Adipose tissue (tissue), 3 donors: ENCODE results near the gene APLF. TPM values are rescaled to one million over a fixed set of nuclear protein-coding genes. Genes with fewer than 3 reads are reported as not detected.
"Not testable (repeated sequence)": the region's sequence is repeated elsewhere in the genome, so short reads cannot be mapped to it uniquely, and the experiment has no call there.

Experiments used
- H3K27ac ChIP-seq: one replicate; pipeline ENCODE4 v1.5.1; 2013; ENCODE audit warnings: low read depth, low read length
- WGBS, 3 donors: extraction: QIAGEN DNeasy Blood & Tissue Kit; methylation state at CpG; one replicate each; pipeline ENCODE4 v1.1.7; 2013; 5-methylcytosine and 5-hydroxymethylcytosine counted together
- polyA plus RNA-seq, 3 donors: library from polyadenylated mRNA; stranded (reverse); fragments of 200-250 nt; gene quantifications; one replicate each; pipeline ENCODE4 v1.2.3, GENCODE V29; 2013
- donor health status: healthy with polysubstance abuse.
- donor health status: Bipolar disorder and iron deficiency.
- donor health status: healthy.

The APLF gene
- polyA plus RNA-seq, 3 donors, result 0.45 to 0.94 (median 0.67) TPM

DNA sequence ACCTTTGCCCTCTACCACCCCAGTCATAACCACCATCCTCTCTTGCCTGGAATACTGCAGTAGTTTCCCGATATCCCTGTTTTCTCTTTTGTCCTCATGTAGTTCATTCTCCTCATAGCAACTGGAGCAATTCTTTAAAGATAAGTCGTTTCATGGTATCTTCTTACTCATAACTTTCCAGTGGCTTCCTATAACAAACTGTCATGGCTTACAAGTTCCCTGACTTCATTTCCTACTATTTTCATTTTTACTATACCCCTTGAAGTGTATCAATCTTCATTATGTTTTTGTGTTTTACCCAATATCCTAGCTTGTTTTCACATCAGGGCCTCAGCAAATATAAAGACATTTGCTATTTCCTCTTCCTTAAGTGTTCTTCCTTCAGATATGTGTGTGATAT is 92.3 kb downstream of the APLF start:
- H3K27ac ChIP-seq, result no peak overlapping the region
- 87 to 96% (median 89%) methylated on average over 2 of the region's 2 CpGs for WGBS, 3 donors

DNA sequence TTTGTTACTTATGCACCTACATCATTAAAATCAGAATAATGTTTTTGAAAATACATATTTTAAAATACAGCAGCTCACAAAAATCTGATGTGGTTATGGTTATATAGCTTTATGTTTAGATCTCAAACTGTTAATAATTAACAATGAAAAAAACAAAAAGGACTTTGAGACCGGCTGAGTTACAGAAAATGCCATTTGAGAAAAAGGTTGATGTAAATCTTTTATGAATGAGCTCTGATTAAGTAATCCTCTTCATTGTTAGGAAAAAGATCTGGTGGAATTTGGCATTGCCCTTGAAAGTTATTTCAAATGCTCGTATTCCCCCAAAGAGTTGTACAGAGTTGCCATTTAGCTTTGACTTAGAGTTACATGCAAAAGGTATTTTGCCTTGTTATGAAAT is 93.2 kb downstream of the APLF start:
- WGBS, 3 donors, result 68 to 94% (median 92%) methylated on average over 2 of the region's 2 CpGs
- no peak overlapping the region for H3K27ac ChIP-seq

DNA sequence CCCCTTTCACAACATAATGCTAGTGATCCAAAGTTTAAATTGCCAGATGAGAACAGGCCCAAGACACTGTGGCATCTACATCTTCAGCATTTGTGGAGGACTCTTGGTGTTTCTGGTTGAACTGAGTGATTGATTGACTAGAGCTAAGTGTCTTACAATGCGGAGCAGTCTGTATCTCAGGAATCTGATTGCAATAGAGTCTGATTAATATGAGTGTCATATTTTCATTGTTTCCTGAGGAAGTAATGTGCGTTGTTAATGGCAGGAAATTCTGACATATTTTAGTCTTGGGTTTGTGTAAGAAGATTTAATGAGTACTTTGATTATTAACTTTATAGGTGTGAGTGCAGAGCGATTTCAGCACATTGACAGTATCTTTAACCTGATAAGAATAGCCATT is 94.0 kb downstream of the APLF start:
- WGBS, 3 donors, result 62 to 85% (median 71%) methylated on average over 3 of the region's 3 CpGs
- H3K27ac ChIP-seq, result no peak overlapping the region

DNA sequence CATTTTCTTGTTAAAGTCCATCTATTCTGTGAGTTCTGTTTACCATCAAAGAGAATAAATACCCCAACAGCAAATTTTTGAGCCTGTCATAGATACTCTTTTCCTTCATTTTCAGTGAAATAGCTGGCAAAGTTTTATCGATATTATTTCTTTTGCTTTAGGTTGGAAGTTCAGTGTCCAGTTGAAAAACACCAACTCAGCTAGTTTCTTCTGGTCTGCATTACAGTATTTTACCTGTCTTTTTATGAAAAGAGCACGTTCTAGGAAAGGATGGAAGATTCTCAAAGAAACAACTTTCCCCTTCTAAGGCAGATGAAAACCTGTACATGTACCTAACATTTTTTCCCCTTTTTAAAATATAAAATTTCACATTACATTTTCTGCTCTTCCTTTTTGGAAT is 95.5 kb downstream of the APLF start:
- H3K27ac ChIP-seq, result no peak overlapping the region
- WGBS, 3 donors, result 94 to 98% (median 97%) methylated on average over 2 of the region's 2 CpGs

DNA sequence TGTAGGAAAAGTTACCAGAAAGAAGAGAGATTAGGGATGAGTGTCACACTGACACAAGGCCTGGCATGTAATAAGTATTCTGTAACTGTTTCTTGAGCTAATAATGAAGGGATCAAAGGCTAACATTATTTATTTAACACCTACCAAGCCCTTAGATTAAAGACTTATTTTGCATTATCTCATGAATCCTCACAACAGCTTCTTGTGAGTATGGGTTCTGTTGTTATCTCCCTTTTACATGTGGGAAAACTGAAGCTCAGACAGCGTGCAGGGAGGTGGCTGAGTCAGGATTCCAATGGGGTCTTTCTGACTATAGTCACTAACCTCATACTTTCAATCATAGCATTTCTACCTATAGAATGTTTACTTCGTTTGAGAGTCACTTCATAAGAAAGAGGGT is 97.0 kb downstream of the APLF start:
- WGBS, 3 donors, result 88 to 90% (median 88%) methylated on average over 2 of the region's 2 CpGs
- H3K27ac ChIP-seq, result no peak overlapping the region

DNA sequence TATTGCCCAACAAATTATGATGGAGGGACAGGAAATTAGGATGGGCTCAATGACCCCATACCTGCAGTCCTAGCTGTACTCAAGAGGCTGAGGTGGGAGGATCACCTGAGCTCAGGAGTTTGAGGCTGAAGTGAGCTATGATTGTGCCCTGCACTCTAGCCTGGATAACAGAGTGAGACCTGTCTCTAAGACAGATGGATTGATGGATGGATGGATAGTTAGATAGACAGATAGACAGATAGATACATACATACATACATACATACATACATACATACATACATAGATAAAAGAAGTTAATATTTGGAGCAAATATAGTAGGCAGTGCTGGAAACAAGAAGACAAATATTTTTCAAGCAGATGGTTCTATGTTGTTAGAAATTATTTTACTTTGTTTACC is 97.9 kb downstream of the APLF start:
- H3K27ac ChIP-seq, result no peak overlapping the region

DNA sequence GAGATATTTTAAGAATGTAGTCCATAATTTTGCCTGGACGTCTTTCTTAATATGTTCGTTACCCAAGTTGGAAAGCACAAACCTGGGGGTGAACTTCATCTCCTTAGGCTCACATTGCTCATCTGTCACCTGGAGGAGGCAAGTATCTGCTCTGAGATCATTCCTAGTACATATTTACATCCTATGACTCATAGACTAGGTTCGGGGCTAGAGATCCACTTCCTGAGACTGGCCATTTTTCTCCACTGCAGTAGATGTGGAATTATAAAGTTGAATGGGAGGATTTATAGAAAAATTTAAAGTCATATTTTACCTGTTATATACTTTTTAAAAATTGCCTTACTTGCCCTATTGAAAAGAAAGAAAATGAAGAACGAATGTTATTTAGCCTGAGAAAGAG is 98.5 kb downstream of the APLF start:
- H3K27ac ChIP-seq, result no peak overlapping the region
- WGBS, 3 donors, result 78 to 81% (median 81%) methylated on average over 4 of the region's 4 CpGs

DNA sequence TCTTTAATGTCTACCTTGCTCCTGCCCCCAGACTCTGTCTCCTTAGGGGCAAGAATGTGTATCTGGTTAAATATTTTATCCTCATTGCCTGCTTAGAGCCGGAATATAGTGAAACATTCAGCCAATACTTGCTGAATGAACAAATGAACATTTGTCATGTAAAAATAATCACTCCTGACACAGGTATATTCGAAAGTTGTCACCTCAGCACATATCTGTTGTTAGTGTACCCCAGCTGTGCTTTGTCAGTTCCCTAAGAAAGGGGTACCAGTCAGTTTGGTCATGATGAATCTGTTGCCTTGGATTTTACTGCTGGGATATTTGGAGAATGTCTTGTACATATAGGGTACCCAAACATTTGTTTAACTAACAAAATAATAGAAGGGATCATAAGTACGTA is 99.0 kb downstream of the APLF start:
- WGBS, 3 donors, result 64 to 89% (median 85%) methylated on average over 3 of the region's 3 CpGs
- H3K27ac ChIP-seq, result no peak overlapping the region

DNA sequence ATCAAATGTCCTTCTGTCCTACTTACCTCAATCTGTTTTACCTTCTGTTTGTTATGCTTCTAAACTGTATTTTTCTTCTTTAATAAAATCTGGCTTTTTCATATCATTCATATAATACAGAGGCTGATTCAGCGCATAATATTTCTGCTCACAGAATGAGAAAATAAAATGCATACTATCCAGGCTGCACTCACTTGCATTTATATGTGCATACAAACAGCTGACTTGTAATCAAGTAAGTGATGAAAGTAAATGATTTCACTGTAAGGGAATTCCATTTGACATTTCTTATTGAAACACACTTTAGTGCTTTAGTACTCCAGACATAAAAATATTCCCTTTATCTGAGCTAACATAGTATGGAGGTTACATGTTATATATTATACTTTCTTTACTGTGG is 100.7 kb downstream of the APLF start:
- WGBS, 3 donors, result 98 to 100% (median 100%) methylated on average over 1 of the region's 1 CpG
- H3K27ac ChIP-seq, result no peak overlapping the region

DNA sequence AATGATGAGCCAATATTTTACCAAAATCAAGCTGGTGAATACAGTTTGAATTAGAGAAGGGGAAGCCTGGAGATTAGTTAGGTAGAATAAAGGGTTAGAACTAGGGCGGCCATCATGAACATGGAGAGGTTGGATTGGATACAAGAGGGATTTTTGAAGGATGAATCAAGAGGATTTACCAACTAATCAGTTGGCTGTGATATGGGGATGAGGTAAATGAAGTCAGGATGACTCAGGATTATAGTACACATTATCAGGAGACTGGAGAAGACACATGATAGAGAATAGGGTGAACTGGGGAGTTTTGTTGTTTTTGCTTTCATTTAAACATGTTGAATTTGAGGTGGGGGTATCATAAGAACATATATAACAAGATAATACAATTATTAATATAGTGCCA is 102.2 kb downstream of the APLF start:
- WGBS, 3 donors, result 90 to 100% (median 91%) methylated on average over 1 of the region's 1 CpG
- H3K27ac ChIP-seq, result no peak overlapping the region

DNA sequence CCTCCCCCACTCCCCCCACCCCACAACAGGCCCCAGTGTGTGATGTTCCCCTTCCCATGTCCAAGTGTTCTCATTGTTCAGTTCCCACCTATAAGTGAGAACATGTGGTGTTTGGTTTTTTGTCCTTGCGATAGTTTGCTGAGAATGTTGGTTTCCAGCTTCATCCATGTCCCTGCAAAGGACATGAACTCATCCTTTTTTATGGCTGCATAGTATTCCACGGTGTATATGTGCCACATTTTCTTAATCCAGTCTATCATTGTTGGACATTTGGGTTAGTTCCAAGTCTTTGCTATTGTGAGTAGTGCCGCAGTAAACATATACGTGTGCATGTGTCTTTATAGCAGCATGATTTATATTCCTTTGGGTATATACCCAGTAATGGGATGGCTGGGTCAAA is 103.0 kb downstream of the APLF start:
- not testable (repeated sequence) for H3K27ac ChIP-seq
- WGBS, 3 donors, result 86 to 94% (median 87%) methylated on average over 4 of the region's 4 CpGs

DNA sequence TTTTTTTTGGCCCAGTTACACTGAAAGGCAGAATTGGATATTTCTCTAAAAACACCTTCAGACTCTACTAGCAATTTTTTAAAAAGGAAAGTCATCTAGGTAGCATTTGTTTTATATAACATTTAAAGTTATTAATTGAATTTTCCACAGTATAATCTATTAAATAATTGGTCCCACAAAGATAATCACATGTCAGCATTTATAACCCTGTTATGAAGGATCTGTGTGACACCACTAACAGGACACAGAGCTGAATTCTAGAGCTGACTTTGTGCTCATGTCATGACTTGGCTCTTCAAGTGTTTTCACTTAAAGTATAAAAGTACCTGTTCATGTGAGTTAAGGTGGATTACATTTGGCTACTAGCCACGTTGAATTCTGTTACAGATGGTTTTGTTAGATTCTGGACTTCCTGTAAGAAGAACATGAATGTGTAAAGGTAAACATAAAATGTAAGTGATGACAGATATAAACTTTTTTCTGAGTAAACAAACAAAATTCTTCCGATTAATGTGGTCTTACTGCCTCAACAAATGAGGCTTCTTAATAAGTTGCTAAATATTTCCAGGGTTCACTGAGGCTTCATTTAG is 106.9 kb downstream of the APLF start:
- WGBS, 3 donors, result 60 to 68% (median 66%) methylated on average over 2 of the region's 2 CpGs
- H3K27ac ChIP-seq, result no peak overlapping the region

DNA sequence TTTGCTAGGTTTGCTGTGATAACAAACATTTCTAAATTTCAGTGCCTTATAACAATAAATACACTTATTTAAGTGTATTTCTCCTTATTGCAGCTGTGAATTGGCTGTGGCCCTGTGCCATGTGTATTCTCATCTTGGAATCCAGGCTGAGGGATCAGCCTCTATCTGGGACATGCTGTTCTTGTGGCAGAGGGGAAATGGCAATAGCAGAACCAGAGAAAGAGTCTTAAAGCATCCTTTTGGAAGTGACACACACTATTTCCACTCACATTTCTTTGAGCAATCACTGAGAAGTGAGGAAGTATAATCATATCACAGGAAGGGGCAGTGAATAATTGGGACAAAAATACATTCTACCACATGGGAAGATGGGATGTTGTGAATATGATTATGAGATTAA is 109.8 kb downstream of the APLF start:
- no peak overlapping the region for H3K27ac ChIP-seq

DNA sequence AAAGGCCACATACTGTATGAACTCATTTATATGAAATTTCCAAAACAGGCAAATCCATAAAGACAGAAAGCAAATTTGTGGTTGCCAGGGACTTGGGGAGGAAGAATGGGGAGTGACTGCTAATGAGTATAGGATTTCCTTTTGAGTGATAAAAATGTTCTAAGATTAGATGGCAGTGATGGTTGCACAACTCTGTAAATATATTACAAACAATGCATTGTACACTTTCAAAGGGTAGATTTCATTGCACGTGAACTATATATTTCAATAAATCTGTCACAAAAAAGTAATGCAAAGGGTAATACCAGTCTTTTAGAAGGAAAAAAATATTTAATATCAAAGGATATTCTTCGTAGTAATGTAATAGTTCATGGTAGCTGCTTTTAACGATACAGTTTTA is 112.3 kb downstream of the APLF start:
- 81 to 90% (median 85%) methylated on average over 3 of the region's 3 CpGs for WGBS, 3 donors
- no peak overlapping the region for H3K27ac ChIP-seq

DNA sequence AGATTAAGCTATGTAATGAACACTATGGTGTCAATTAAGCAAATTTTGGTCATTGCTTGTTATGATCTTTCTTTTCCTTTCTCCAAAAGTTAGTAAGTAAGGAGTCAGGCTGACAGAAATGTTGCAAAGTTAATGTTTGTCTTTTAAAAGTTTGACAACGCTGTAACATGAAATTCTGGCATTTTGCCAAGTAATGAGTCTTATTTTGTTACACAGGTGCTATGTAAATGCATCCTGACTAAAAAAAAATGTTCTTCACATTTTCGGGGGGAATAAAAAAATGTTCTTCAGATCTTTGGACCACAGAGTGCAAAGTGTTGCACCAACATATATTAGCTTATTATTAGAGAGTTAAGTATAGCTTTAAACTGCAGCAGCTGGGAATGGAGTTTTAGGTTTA is 121.2 kb downstream of the APLF start:
- H3K27ac ChIP-seq, result no peak overlapping the region
- 61 to 78% (median 70%) methylated on average over 2 of the region's 2 CpGs for WGBS, 3 donors

DNA sequence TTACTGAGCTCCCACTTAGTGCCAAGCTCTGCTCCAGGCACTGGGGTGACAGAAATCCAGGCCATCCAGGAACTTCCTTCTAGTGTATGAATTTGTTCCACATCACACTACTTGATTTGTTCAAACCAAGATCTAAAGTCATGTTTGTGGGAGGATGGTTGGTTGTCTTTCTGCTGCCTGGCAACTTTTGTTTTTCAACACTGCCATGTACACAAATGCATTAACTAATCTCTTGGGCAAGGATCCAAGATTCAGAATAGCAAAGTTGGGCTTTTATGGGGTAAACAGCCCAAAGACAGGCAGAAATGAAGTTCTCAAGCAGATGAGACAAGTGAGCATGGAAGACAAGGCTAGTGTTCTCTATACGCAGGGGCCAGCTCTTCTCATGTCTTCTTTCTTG is 122.6 kb downstream of the APLF start:
- no peak overlapping the region for H3K27ac ChIP-seq
- WGBS, 3 donors, result 89 to 100% (median 92%) methylated on average over 1 of the region's 1 CpG

DNA sequence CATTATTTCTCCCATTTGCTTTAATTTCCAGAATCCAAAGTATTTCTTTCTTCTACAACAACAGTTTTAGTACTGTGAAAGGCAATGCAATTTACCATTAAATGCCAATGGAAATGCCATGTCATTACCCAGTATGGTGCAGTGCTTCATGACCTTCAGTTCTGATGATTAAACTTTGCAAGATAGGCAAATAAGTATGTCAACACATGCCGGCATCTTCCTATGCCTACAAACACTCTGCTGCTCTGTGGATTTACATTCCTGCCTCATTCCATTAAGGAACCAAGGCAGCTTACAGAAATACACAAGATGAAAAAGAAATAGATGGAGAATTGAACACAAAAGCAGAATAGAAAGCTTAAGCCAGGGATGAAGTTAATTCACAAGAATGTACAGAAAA is 123.3 kb downstream of the APLF start:
- WGBS, 3 donors, result 30 to 90% (median 85%) methylated on average over 1 of the region's 1 CpG
- H3K27ac ChIP-seq, result no peak overlapping the region

DNA sequence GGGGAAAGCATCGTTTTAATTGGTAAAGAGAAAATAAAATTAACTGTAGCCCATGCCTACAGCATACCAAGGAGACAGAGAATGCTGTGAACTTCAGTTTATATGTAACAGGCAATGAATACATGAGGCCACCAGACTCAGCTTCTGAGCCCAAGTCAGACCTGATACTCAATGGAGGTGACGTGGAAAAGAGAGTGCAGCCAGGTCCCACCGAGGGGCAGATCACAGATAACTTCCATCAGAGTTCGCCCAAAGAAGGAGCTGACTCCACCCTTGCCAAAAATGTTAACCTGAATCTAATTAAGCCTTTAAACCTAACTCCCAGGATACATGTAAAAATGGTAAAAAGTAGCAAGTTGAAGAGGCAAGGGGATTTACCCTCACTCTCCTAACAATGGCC is 123.8 kb downstream of the APLF start:
- H3K27ac ChIP-seq, result no peak overlapping the region
- 90 to 94% (median 93%) methylated on average over 4 of the region's 4 CpGs for WGBS, 3 donors

DNA sequence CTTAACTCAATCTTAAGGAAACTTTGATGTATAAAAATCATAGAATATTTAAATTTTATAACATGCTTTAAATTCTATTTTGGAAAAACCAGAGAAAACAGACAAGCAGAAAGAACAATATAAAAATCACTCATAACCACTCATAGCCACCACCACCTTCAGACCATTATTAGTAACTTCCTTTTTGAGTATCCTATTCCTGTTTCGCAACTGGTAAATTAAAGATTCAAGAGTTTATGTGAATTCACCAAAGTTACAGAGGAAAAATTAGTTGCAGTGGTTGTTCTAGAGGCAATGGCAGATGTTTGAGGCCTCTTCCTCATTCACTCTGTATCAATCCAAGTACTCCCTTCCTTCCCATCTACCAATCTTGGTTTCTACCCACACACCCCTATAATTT is 126.7 kb downstream of the APLF start:
- WGBS, 3 donors, result 73 to 94% (median 76%) methylated on average over 1 of the region's 1 CpG
- no peak overlapping the region for H3K27ac ChIP-seq

DNA sequence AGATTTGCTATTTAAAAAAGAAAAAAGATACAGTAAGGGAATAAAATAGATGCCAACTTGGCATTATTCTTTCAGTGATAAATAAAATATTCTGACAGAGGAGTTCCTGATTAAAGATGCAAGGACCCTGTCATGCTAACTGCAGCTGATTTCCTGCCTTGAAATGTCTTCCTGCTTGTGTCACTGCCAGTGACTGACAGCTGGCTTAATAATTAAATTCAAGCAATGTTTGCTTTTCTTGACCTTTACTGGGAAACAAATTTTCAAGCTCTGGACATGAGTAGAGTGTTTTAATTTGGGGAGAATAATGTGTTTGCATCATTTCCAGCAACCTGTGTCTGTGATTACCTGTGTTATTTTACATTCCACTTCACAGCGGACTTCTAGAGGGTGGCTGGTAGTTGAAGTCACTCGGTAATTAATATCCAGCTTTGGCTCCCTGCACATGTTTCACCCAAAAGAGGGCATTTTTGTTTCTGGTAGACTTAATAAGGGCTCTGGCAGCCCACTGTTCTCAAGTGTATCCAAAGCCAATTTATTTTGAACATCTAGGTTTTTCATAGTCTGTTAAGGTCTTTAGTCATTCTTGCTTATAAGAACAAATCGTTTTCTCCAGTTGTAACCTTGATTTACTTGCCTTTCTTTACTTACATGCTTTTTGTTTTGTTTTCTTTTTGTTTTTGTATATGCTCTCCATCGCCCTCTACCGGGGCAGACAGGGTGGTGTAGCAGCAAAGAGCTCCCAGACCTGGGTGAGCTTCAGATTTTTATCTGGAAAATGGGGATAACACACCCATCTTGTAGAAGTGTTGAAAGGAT is 127.5 kb downstream of the APLF start:
- 10 to 34% (median 30%) methylated on average over 5 of the region's 5 CpGs for WGBS, 3 donors
- no peak overlapping the region for H3K27ac ChIP-seq

DNA sequence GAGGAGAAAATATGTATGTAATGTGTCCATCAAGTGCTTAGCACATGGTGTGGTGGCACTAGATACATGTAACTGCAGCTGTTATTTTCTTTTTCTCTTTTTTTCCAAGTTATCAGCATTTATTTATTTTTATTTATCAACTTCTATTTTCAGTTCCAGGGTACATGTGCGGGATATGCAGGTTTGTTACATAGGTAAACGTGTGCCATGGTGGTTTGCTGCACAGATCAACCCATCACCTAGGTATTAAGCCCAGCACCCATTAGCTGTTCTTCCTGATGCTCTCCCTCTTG is 128.1 kb downstream of the APLF start:
- 55 to 78% (median 69%) methylated on average over 2 of the region's 2 CpGs for WGBS, 3 donors
- H3K27ac ChIP-seq, result not testable (repeated sequence)
